HL-60/S4 treated with phorbol 12-myristate 13-acetate at 8.2 ng/mL for 4 days and 3 days (cell line): ENCODE measurements around the gene FRMD8.

ENCODE experiments used
- in situ Hi-C: fragments of 300-500 bp; cut with MboI; formaldehyde crosslinking; loops from 2 replicates; pipeline ENCODE4 v1.15.0; 2022; ENCODE audit warnings: low sequenced_read_pairs

FRMD8 gene

GRCh38 chr11:65392186-65392829 is 5.9 kb downstream of the FRMD8 start:
- in situ Hi-C loops, result no loop called here

- in situ Hi-C loops, result no loop called here
Measured at GRCh38 chr11:65392899-65393298, 6.5 kb downstream of the FRMD8 start.

GRCh38 chr11:65393513-65394079 is 7.2 kb downstream of the FRMD8 start:
- in situ Hi-C loops, result no loop called here

- in situ Hi-C loops, result no loop called here
Measured at GRCh38 chr11:65394125-65394536, 7.7 kb downstream of the FRMD8 start.

GRCh38 chr11:65395961-65396530 is 9.6 kb downstream of the FRMD8 start:
- in situ Hi-C loops, result no loop called here

GRCh38 chr11:65396769-65397745 is 10.6 kb downstream of the FRMD8 start:
- in situ Hi-C loops, result no loop called here

- in situ Hi-C loops, result no loop called here
Measured at GRCh38 chr11:65398362-65398910, 12.0 kb downstream of the FRMD8 start.

- in situ Hi-C loops, result no loop called here
Measured at GRCh38 chr11:65399249-65399648, 12.8 kb downstream of the FRMD8 start.

GRCh38 chr11:65399845-65400244 is 13.4 kb downstream of the FRMD8 start:
- in situ Hi-C loops, result no loop called here

GRCh38 chr11:65400307-65401072 is 14.1 kb downstream of the FRMD8 start:
- in situ Hi-C loops, result no loop called here

- in situ Hi-C loops, result no loop called here
Measured at GRCh38 chr11:65401073-65401802, 14.8 kb downstream of the FRMD8 start.

- in situ Hi-C loops, result no loop called here
Measured at GRCh38 chr11:65401803-65402248, 15.4 kb downstream of the FRMD8 start.

GRCh38 chr11:65402790-65403189 is 16.4 kb downstream of the FRMD8 start:
- in situ Hi-C loops, result no loop called here

- in situ Hi-C loops, result no loop called here
Measured at GRCh38 chr11:65403607-65404121, 17.2 kb downstream of the FRMD8 start.

GRCh38 chr11:65404210-65404609 is 17.8 kb downstream of the FRMD8 start:
- in situ Hi-C loops, result no loop called here

- in situ Hi-C loops, result no loop called here
Measured at GRCh38 chr11:65404638-65405339, 18.4 kb downstream of the FRMD8 start.

- in situ Hi-C loops, result no loop called here
Measured at GRCh38 chr11:65410936-65411680, 24.7 kb downstream of the FRMD8 start.

GRCh38 chr11:65411681-65412070 is 25.2 kb downstream of the FRMD8 start:
- in situ Hi-C loops, result no loop called here
